Measurements from ENCODE around the gene DNAJC5G.

GRCh38 chr2:27307545-27308358, 32.5 kb downstream of the DNAJC5G start:
- no peak for TF ChIP-seq CTCF (IDR thresholded peaks at IDR 0.05; ENCODE audit: low read depth, low read length)
- TF ChIP-seq EZH2phosphoT487 (IDR thresholded peaks at IDR 0.05; ENCODE audit: low read depth), result no peak
